GM23338 (cell line): ENCODE data around the gene TPM1. TPM values are rescaled to one million over a fixed set of nuclear protein-coding genes. Genes with fewer than 3 reads are reported as not detected.

Experiments
- ATAC-seq: fragments of 200-7000 bp; cut with Tn5 transposase; 3 replicates; pipeline ENCODE4 v1.9.1; 2020
- DNase-seq: peaks from one replicate; pipeline ENCODE4 v3.0.0-alpha.2; 2015; ENCODE audit warnings: low spot score
- H2AFZ ChIP-seq: fragments of 200-600 bp; sonication (generic); 2 replicates; pipeline ENCODE4 v1.8.0; 2016; ENCODE audit warnings: antibody characterized with exemption, mild to moderate bottlenecking, moderate library complexity
- H3F3A ChIP-seq: fragments of 200-600 bp; sonication (generic); replicated peaks from 2 replicates; pipeline ENCODE4 v1.8.0; 2017; ENCODE audit warnings: antibody characterized with exemption, mixed run types, low read depth
- H3K27ac ChIP-seq: fragments of 200-600 bp; sonication (generic); 2 replicates; pipeline ENCODE4 v1.6.1; 2016; ENCODE audit warnings: low read depth
- H3K27me3 ChIP-seq: fragments of 200-600 bp; sonication (generic); 2 replicates; pipeline ENCODE4 v1.8.0; 2016; ENCODE audit warnings: mild to moderate bottlenecking, mixed run types, moderate library complexity; ENCODE audit not compliant: insufficient read depth
- H3K36me3 ChIP-seq: fragments of 200-600 bp; sonication (generic); 2 replicates; pipeline ENCODE4 v1.8.0; 2016; ENCODE audit warnings: mild to moderate bottlenecking; ENCODE audit not compliant: insufficient read depth
- H3K4me1 ChIP-seq: fragments of 200-600 bp; sonication (generic); 2 replicates; pipeline ENCODE4 v1.8.0; 2016; ENCODE audit warnings: mild to moderate bottlenecking, moderate library complexity; ENCODE audit not compliant: insufficient read depth
- H3K4me2 ChIP-seq: fragments of 200-600 bp; sonication (generic); 2 replicates; pipeline ENCODE4 v1.7.1; 2017; ENCODE audit warnings: mixed run types
- H3K4me3 ChIP-seq: fragments of 200-600 bp; sonication (generic); 2 replicates; pipeline ENCODE4 v1.6.1; 2016; ENCODE audit warnings: mixed run types
- H3K79me2 ChIP-seq: fragments of 200-600 bp; sonication (generic); replicated peaks from 2 replicates; pipeline ENCODE4 v1.8.0; 2017; ENCODE audit warnings: mild to moderate bottlenecking; ENCODE audit not compliant: insufficient read depth
- H3K9me2 ChIP-seq: fragments of 200-600 bp; sonication (generic); 2 replicates; pipeline ENCODE4 v1.8.0; 2017; ENCODE audit not compliant: insufficient read depth
- H4K20me1 ChIP-seq: fragments of 200-600 bp; sonication (generic); replicated peaks from 2 replicates; pipeline ENCODE4 v1.8.0; 2017; ENCODE audit warnings: mild to moderate bottlenecking; ENCODE audit not compliant: insufficient read depth
- H3K27ac Mint-ChIP-seq: 2 replicates; pipeline ENCODE4 v1.8.0; 2020; ENCODE audit warnings: inconsistent platforms, mild to moderate bottlenecking, moderate library complexity, mixed read lengths
- H3K27me3 Mint-ChIP-seq: 3 replicates; pipeline ENCODE4 v1.8.0; 2022; ENCODE audit warnings: low read depth, mild to moderate bottlenecking, moderate library complexity, mixed read lengths, inconsistent platforms; ENCODE audit not compliant: insufficient read depth, poor library complexity
- H3K36me3 Mint-ChIP-seq: 3 replicates; pipeline ENCODE4 v1.8.0; 2021; ENCODE audit warnings: low read depth, mild to moderate bottlenecking, inconsistent platforms, moderate library complexity, mixed read lengths
- H3K4me1 Mint-ChIP-seq: 3 replicates; pipeline ENCODE4 v1.8.0; 2020; ENCODE audit warnings: mild to moderate bottlenecking, inconsistent platforms, mixed read lengths
- H3K4me3 Mint-ChIP-seq: 3 replicates; pipeline ENCODE4 v1.8.0; 2021; ENCODE audit warnings: moderate library complexity, mild to moderate bottlenecking, inconsistent platforms, mixed read lengths
- H3K9me3 Mint-ChIP-seq: 3 replicates; pipeline ENCODE4 v1.8.0; 2020; ENCODE audit warnings: moderate library complexity, mild to moderate bottlenecking, inconsistent platforms, mixed read lengths
- CREB1 ChIP-seq: fragments of 250-450 bp; sonication (Bioruptor Pico); IDR thresholded peaks from 2 replicates; pipeline ENCODE4 v1.5.0; 2020; ENCODE audit warnings: low read depth, mild to moderate bottlenecking, moderate library complexity
- ETS1 ChIP-seq: IDR thresholded peaks from 2 replicates; pipeline ENCODE4 v1.6.1; 2016; ENCODE audit warnings: antibody characterized with exemption
- ZNF462 ChIP-seq: fragments of 250-450 bp; sonication (Bioruptor Pico); IDR thresholded peaks from 2 replicates; pipeline ENCODE4 v1.5.0; 2020; ENCODE audit warnings: mild to moderate bottlenecking, moderate library complexity
- polyA plus RNA-seq: library from polyadenylated mRNA; unstranded; fragments of >200 nt; fragmentation: Nextera tagmentation; extraction: Ambion mirVana; gene quantifications from 2 replicates; pipeline ENCODE4 v1.2.1, GENCODE V29; 2016
- total RNA-seq: library from RNA; depleted of rRNA; stranded (reverse); fragments of >200 nt; shearing (Covaris generic); gene quantifications from 2 replicates; pipeline ENCODE4 v1.2.3, GENCODE V29; 2014

Gene TPM1
- total and polyA plus RNA-seq, 2 experiments from 2014 or later = 449 to 913 TPM

- no peak for DNase-seq
- H3F3A ChIP-seq = no peaks in the 10 kb centered on the region
- peaks cover 16% of the 10 kb centered on the region for H3K9me3 Mint-ChIP-seq
- no peak overlapping the region for H3K4me2 ChIP-seq
- peaks cover 10% of the 10 kb centered on the region for H3K27me3 Mint-ChIP-seq
- H3K4me3 ChIP-seq = no peak overlapping the region
- H3K36me3 ChIP-seq = no peaks in the 10 kb centered on the region
- no peak overlapping the region; the same call in 1 of the 2 replicates for H3K27ac Mint-ChIP-seq
- no peak for TF ChIP-seq ZNF462 (CRISPR knock-in tag)
- H3K4me1 Mint-ChIP-seq = peaks cover 5% of the 10 kb centered on the region; the same call in 2 of the 3 replicates
- no peaks in the 10 kb centered on the region for H3K79me2 ChIP-seq
- no peak overlapping the region for H3K27ac ChIP-seq
- peaks cover 14% of the 10 kb centered on the region; the same call in 1 of the 2 replicates for H3K9me2 ChIP-seq
- H3K36me3 Mint-ChIP-seq = peaks cover 3% of the 10 kb centered on the region; the same call in 2 of the 3 replicates
- ATAC-seq = no peak
- 0 out of 2 replicates have a peak, but pooled peaks cover 6% of the 10 kb centered on the region for H3K4me1 ChIP-seq
- no peaks in the 10 kb centered on the region for H4K20me1 ChIP-seq
- H2AFZ ChIP-seq = no peak overlapping the region; the same call in 1 of the 2 replicates
- no peak overlapping the region for H3K4me3 Mint-ChIP-seq
- no peaks in the 10 kb centered on the region for H3K27me3 ChIP-seq
These were observed 29.3 kb upstream of the TPM1 start for GRCh38 chr15:63013052-63013808.

- Mint-ChIP-seq H3K27ac (no peak overlapping the region), H3K9me3 (peaks cover 16% of the 10 kb centered on the region), H3K27me3 (peaks cover 13% of the 10 kb centered on the region), H3K4me3 (no peak overlapping the region), H3K36me3 (peaks cover 3% of the 10 kb centered on the region; the same call in 2 of the 3 replicates), H3K4me1 (peaks cover 8% of the 10 kb centered on the region)
- Histone ChIP-seq H3K4me1 (peaks cover 9% of the 10 kb centered on the region), H2AFZ (no peak overlapping the region), H3K4me2 (no peak overlapping the region), H3K9me2 (peaks cover 14% of the 10 kb centered on the region; the same call in 1 of the 2 replicates), H4K20me1 (no peaks in the 10 kb centered on the region), H3K36me3 (no peaks in the 10 kb centered on the region), H3F3A (no peaks in the 10 kb centered on the region), H3K4me3 (no peak overlapping the region), H3K27ac (no peak overlapping the region), H3K27me3 (no peaks in the 10 kb centered on the region), H3K79me2 (no peaks in the 10 kb centered on the region)
- no peak for DNase-seq
- no peak for ATAC-seq
- TF ChIP-seq CREB1 (CRISPR knock-in tag) (no peak), ETS1 (no peak), ZNF462 (CRISPR knock-in tag) (no peak)
These were observed 28.0 kb upstream of the TPM1 start for GRCh38 chr15:63014578-63014977.
